NCI-H69 (cell line): ENCODE data around the gene RAB11FIP2.

ENCODE experiments used
- DNase-seq: peaks from one replicate; lab custom pipeline; 2025; lab: John Stamatoyannopoulos, UW

Gene RAB11FIP2

GRCh38 chr10:117980755-117981702 is 65.7 kb downstream of the RAB11FIP2 start:
- no peak for DNase-seq

- no peak for DNase-seq
Observed at GRCh38 chr10:117980216-117980615, 66.5 kb downstream of the RAB11FIP2 start.

GRCh38 chr10:117972168-117972837 is 74.4 kb downstream of the RAB11FIP2 start:
- peak; percentile 62 for DNase-seq

- DNase-seq: no peak
Observed at GRCh38 chr10:117970962-117971361, 75.8 kb downstream of the RAB11FIP2 start.

GRCh38 chr10:117969592-117969991 is 77.1 kb downstream of the RAB11FIP2 start:
- DNase-seq: no peak

GRCh38 chr10:117968354-117969182 is 78.2 kb downstream of the RAB11FIP2 start:
- peak; percentile 93 for DNase-seq

- peak; percentile 98 for DNase-seq
Observed at GRCh38 chr10:117967149-117967650, 79.5 kb downstream of the RAB11FIP2 start.

- DNase-seq: peak; percentile 44
Observed at GRCh38 chr10:117965984-117966383, 80.8 kb downstream of the RAB11FIP2 start.

GRCh38 chr10:117964536-117964935 is 82.2 kb downstream of the RAB11FIP2 start:
- peak; percentile 21 for DNase-seq

GRCh38 chr10:117960345-117960935 is 86.3 kb downstream of the RAB11FIP2 start:
- DNase-seq: no peak

- DNase-seq: no peak
Observed at GRCh38 chr10:117956972-117957371, 89.8 kb downstream of the RAB11FIP2 start.

- DNase-seq: no peak
Observed at GRCh38 chr10:117955176-117955575, 91.6 kb downstream of the RAB11FIP2 start.
